LHCN-M2 (cell line): ENCODE results near the gene GMPR2. TPM values are rescaled to one million over a fixed set of nuclear protein-coding genes. Genes with fewer than 3 reads are reported as not detected.

Source experiments
- DNase-seq: peaks from one replicate; pipeline ENCODE4 v3.0.0-alpha.2; 2012; ENCODE audit warnings: low read depth
- total RNA-seq: library from RNA; depleted of rRNA; stranded (reverse); fragments of >200 nt; gene quantifications from 2 replicates; pipeline ENCODE4 v1.2.3, GENCODE V29; 2014

The GMPR2 gene
- total RNA-seq, 1 experiment from 2014 or later, result 83.1 TPM

GRCh38 chr14:24251880-24252288, 19.2 kb downstream of the GMPR2 start:
- DNase-seq, result no peak

GRCh38 chr14:24252289-24253124, 19.8 kb downstream of the GMPR2 start:
- no peak for DNase-seq

DNA sequence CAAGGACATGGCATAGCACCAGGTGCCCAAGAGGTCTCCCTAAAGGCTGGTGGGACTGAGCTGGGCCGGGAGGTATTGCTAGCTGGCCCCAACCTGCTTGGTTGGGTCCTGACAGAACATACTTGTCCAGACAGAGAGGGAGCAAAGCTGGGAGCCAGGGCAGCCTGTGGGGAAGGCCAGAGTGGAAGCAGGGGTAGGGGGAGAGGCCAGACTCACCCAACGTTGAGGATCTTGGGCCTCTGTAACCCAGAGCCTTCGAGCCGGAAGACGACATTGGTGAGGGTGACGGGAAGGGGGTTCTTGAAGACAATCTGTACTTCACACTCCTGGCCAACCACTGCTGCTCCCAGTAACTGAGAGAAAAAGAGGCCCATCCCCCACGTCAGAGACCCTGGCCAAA, 21.2 kb downstream of the GMPR2 start:
- DNase-seq, result no peak

GRCh38 chr14:24254630-24255392, 22.1 kb downstream of the GMPR2 start:
- no peak for DNase-seq

DNA sequence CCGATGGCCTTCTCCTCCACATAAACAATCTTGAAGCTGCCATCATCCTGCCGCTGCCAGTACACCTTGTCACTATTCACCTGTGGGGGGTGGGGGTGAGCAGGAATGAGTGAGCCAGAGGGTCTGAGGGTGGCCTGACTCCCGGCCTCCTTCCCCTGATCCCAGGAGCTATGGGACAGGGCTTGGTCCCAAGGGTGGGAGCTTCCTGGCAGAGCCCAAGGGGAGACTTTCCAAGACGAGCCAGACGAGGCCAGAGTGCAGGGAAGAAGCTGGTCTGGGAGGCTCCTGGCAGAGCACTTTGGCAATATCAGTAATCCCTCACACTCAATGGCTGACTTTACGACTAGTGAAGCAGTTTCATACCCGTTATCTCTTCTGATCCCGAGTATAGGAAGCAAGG, 22.7 kb downstream of the GMPR2 start:
- no peak for DNase-seq

GRCh38 chr14:24255931-24256711, 23.4 kb downstream of the GMPR2 start:
- no peak for DNase-seq

GRCh38 chr14:24256960-24257359, 24.2 kb downstream of the GMPR2 start:
- DNase-seq, result no peak

GRCh38 chr14:24258119-24258518, 25.4 kb downstream of the GMPR2 start:
- DNase-seq, result no peak

GRCh38 chr14:24258548-24259265, 26.0 kb downstream of the GMPR2 start:
- no peak for DNase-seq

DNA sequence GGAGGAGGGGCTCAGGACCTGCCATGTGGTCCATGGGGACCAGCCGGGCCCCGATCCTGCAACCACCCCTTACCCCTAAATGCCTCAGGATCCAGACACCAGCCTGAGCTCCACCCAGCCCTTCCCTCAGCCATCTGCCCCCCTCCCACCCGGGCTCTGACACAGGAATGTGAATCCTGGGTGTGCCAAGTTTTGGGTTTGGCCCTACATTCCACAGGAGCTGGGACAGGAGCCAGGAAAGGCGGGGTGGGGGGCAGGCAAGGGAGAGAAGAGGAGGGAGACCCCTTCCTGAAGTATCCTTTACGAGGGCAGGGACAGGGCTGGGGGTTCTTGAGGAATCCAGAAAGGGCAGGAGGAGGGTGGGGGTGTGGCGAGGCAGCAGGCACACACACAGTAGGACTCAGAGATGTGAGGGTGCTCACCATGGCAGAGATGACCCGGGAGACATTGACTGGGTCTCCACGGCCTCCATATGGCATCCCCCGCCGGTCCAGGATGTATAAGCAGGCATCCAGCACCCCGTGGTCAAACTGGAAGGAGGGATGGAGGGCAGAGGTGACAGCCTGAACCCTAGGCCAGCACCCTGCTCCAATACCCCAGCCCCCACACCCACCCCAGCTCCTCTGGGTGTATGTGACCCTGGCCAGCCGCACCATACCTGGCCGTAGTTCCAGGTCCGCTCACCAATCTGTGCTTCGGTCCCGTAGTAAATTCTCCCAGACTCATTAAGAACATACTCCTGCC, 26.7 kb downstream of the GMPR2 start:
- no peak for DNase-seq

GRCh38 chr14:24260026-24260779, 27.5 kb downstream of the GMPR2 start:
- DNase-seq, result no peak

DNA sequence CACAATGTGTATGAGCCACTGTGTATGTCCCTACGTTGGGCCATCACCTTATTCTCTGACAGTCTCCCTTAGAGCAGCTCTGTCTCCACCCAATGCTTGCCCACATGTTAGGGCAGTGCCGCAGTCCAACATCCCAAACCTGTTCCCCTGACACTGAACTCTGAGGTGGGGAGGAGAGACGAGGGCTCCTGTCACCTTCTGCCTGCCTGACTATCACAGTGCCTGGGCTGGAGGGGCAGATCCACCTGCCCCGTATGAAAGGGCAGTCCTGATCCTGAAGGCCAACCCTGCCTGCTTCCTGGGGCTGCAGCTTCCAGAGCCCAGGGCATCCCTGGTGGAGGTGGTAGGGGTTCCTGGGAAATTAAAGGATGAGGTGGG, 28.0 kb downstream of the GMPR2 start:
- DNase-seq, result no peak

- no peak for DNase-seq
Observed at GRCh38 chr14:24261256-24261968, 28.7 kb downstream of the GMPR2 start.

GRCh38 chr14:24261969-24262327, 29.2 kb downstream of the GMPR2 start:
- no peak for DNase-seq

- DNase-seq, result no peak
Observed at GRCh38 chr14:24262821-24263733, 30.3 kb downstream of the GMPR2 start, which contains the start of gene TGM1. Gene TGM1 (minus strand): TSS chr14:24263177. CDS start chr14:24262352, 825 bp downstream.

DNA sequence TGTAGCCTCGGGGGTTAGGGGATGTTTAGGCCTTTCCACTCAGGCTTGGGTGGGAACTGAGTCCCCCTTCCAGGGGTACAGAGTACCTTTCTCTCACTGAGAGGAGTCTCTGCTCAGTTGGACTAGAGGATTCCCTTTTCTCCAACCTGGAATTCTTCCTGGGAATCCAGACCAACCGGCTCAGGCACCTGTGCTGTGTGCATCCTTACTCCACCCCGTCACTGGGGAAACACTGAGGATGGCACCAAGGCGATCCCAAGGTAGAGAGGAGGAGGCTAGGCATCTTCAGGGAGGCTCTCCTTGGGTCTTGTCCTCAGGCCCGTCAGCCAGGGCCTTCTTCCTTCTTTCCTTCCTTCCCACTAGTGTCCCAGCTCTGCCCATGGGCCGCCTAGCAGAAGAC, 31.1 kb downstream of the GMPR2 start:
- DNase-seq, result no peak

GRCh38 chr14:24264298-24264697, 31.6 kb downstream of the GMPR2 start:
- no peak for DNase-seq
